Body of pancreas (tissue), 4 donors: Measurements from ENCODE around the gene CHAC1. TPM values are rescaled to one million over a fixed set of nuclear protein-coding genes. Genes with fewer than 3 reads are reported as not detected.

Source experiments
- ATAC-seq: fragments of 150-250 bp; one replicate; pipeline ENCODE4 v1.9.1; 2016
- DNase-seq, 4 donors: peaks; one replicate each; pipeline ENCODE4 v3.0.0-alpha.2; 2019
- H3K27ac ChIP-seq, 4 donors: fragments of 200-600 bp; sonication (generic); 1 replicate in 3 of 4; 2 replicates in 1 of 4; pipeline versions ENCODE4 v1.5.1 to v1.6.1; 2016 to 2019; ENCODE audit warnings: mild to moderate bottlenecking in 1 of 4, mixed read lengths in 1 of 4, moderate library complexity in 1 of 4
- H3K27me3 ChIP-seq, 2 donors: fragments of 200-600 bp; sonication (generic); one replicate each; pipeline ENCODE4 v1.6.0; 2016; ENCODE audit warnings: mild to moderate bottlenecking in 1 of 2
- H3K36me3 ChIP-seq, 2 donors: fragments of 200-600 bp; sonication (generic); replicated peaks in 1 of 2; 2 replicates each; pipeline ENCODE4 v1.5.1; 2016; ENCODE audit warnings: low read depth in 2 of 2; ENCODE audit not compliant: insufficient read depth in 1 of 2
- H3K4me1 ChIP-seq: fragments of 200-600 bp; sonication (generic); one replicate; pipeline ENCODE4 v1.6.0; 2016
- H3K4me3 ChIP-seq, 2 donors: fragments of 200-600 bp; sonication (generic); 1 replicate in 1 of 2; 2 replicates in 1 of 2; pipeline ENCODE4 v1.5.1; 2016 to 2019
- H3K9me3 ChIP-seq, 3 donors: fragments of 200-600 bp; sonication (generic); 1 replicate in 2 of 3; 2 replicates in 1 of 3; pipeline ENCODE4 v1.5.1; 2016
- POLR2A ChIP-seq, 3 donors: fragments of 450-650 bp; IDR thresholded peaks; one replicate each; pipeline ENCODE4 v1.6.1; 2016; ENCODE audit warnings: antibody characterized with exemption in 3 of 3, mild to moderate bottlenecking in 2 of 3
- WGBS, 2 donors: methylation state at CpG; one replicate each; pipeline ENCODE4 v1.1.5; 2017; 5-methylcytosine and 5-hydroxymethylcytosine counted together
- intact Hi-C: fragments of 100-400 bp; cut with DNase I; formaldehyde crosslinking; loops from one replicate; pipeline ENCODE4 v1.15.1; 2023
- total RNA-seq, 2 donors: library from RNA; depleted of rRNA; stranded (reverse); fragments of >200 nt; gene quantifications; one replicate each; pipeline ENCODE4 v1.1.0, GENCODE V29; 2016
- TF ChIP-seq, protein P1 (sequence below), 7 experiments: fragments of 450-650 bp in 4 of 7; fragments of 200-600 bp in 3 of 7; sonication (generic) in 3 of 7; IDR thresholded peaks; one replicate each; pipeline ENCODE4 v1.5.1; 2016 to 2019; ENCODE audit warnings: antibody characterized with exemption in 7 of 7

CHAC1 gene
- total RNA-seq, 2 donors from 2014 or later, result 4.0 to 4.7 TPM

DNA sequence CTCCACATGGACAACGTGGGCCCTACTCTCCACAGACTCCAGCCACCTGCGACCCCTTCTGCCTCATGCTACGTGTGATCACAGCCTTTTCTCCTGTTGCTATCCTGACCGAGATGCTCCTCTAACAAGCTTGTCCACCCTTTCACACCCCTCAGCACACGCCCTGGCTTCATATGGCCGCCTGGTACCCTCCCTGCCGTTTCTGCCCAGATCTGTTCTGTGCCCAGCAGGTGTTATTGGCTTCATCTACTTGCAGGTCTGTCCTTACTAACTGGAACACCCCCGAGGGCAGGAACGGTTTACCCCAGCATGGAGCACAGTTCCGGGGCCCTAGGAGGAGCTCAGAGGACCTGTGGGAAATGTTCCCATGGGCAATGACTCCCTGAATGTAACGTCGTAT is 9.9 kb downstream of the CHAC1 start:
- WGBS, 2 donors, result 92 to 93% methylated on average over 12 of the region's 12 CpGs

DNA sequence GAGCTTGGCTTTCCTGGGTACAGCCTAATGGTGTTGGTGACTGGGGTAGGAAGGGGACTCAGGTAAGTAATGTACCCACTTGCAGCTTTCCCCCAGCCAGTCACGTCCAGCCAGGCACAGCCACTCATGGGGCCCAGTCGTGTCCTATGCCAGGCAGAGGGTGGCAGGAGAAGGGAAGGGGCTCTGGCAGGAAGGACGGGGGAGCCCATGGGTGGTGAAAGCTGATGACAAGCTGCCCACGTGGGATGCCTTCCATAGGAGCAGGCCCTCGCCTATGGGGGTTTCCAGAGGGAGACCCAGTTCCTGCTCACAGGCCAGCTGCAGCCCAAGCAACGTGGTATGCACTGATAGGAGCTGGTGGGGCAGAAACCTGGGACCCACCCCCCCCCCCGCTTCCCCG is 10.7 kb downstream of the CHAC1 start:
- TF ChIP-seq, protein P1, sequence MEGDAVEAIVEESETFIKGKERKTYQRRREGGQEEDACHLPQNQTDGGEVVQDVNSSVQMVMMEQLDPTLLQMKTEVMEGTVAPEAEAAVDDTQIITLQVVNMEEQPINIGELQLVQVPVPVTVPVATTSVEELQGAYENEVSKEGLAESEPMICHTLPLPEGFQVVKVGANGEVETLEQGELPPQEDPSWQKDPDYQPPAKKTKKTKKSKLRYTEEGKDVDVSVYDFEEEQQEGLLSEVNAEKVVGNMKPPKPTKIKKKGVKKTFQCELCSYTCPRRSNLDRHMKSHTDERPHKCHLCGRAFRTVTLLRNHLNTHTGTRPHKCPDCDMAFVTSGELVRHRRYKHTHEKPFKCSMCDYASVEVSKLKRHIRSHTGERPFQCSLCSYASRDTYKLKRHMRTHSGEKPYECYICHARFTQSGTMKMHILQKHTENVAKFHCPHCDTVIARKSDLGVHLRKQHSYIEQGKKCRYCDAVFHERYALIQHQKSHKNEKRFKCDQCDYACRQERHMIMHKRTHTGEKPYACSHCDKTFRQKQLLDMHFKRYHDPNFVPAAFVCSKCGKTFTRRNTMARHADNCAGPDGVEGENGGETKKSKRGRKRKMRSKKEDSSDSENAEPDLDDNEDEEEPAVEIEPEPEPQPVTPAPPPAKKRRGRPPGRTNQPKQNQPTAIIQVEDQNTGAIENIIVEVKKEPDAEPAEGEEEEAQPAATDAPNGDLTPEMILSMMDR (IDR thresholded peaks at IDR 0.05), result no peak
- no peak for TF ChIP-seq POLR2A (IDR thresholded peaks at IDR 0.05)
- no peaks in the 10 kb centered on the region for H3K36me3 ChIP-seq
- no peak overlapping the region for H3K27ac ChIP-seq
- peaks cover 15% of the 10 kb centered on the region for H3K4me1 ChIP-seq
- 85 to 92% methylated on average over 5 to 8 of the region's 8 CpGs for WGBS, 2 donors
- intact Hi-C loops, result no loop called here
- H3K4me3 ChIP-seq, result no peak overlapping the region
- no peaks in the 10 kb centered on the region for H3K27me3 ChIP-seq
- no peak for ATAC-seq
- H3K9me3 ChIP-seq, result no peaks in the 10 kb centered on the region
- peak in 1 of 4 donors; percentile 3 for DNase-seq

More for the DNA sequence above, 9.9 kb downstream of the CHAC1 start:
- peaks cover 20% of the 10 kb centered on the region for H3K4me1 ChIP-seq
- no peaks in the 10 kb centered on the region for H3K36me3 ChIP-seq
- no peak for DNase-seq
- H3K9me3 ChIP-seq, result no peaks in the 10 kb centered on the region
- H3K4me3 ChIP-seq, result no peak overlapping the region
- no peak for ATAC-seq
- intact Hi-C loops, result no loop called here
- H3K27ac ChIP-seq, result no peak overlapping the region
- TF ChIP-seq POLR2A (IDR thresholded peaks at IDR 0.05), result no peak
- TF ChIP-seq, protein P1 (IDR thresholded peaks at IDR 0.05), result no peak
- no peaks in the 10 kb centered on the region for H3K27me3 ChIP-seq

DNA sequence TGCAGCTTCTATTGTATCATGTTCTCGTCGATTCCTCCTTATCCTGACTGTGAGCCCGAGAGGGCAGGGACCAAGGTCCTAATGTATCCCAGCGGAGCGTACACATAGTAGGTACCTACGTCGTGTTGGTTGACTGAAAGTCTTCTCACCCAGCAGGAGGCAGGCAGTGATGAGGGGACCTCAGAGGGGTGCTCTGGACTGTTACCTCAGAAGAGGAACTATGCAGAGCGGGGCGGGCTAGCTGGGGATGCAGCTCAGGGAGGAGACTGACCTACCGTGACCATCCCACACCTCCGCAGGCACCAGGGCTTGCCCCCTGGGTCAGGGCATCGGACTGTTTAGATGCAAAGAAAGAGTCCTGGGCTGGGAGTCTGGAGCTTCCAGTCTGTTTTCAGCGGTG is 11.4 kb downstream of the CHAC1 start:
- Histone ChIP-seq H3K4me1 (peaks cover 15% of the 10 kb centered on the region), H3K36me3 (no peaks in the 10 kb centered on the region), H3K9me3 (no peaks in the 10 kb centered on the region), H3K4me3 (no peak overlapping the region), H3K27me3 (no peaks in the 10 kb centered on the region), H3K27ac (no peak overlapping the region)
- WGBS, 2 donors, result 76 to 83% methylated on average over 8 to 13 of the region's 13 CpGs
- no peak for ATAC-seq
- TF ChIP-seq POLR2A (IDR thresholded peaks at IDR 0.05), result no peak
- TF ChIP-seq, protein P1 (IDR thresholded peaks at IDR 0.05), result no peak
- no peak for DNase-seq
- intact Hi-C loops, result no loop called here

DNA sequence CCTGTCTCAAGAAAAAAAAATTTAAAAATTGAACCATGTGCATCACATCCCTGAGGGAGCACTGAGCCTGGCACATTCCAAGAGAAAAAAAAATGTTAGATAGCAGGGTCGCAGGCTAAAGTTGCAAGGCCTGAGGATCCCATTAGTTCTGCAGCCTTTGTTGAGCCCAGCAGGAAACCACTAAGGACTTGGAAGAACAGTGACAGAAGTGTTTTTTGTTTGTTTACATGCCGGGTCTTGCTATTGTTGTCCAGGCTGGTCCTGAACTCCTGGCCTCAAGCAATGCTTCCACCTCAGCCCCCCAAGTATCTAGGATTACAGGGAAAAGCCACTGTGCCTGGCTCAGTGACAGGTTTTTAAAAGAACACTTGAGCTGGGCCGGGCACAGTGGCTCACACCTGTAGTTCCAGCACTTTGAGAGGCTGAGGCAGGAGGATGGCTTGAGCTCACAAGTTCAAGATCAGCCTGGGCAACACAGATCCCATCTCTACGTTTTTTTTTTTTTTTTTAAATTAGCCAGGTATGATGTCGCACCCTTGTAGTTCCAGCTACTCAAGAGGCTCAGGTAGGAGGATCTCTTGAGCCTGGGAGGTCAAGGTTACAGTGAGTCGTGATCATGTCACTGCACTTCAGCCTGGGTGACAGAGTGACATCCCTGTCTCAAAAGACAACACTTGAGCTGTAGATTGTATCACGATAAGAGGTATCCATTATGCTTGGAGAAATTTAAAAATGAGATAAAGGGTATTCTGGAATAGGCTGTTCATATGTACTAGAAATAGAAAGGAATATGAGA is 15.2 kb downstream of the CHAC1 start:
- intact Hi-C loops, result no loop called here
- 73 to 78% methylated on average over 7 of the region's 7 CpGs for WGBS, 2 donors
- ATAC-seq (no peak), DNase-seq (no peak)
- no peak overlapping the region for H3K27ac ChIP-seq
- no peaks in the 10 kb centered on the region for H3K36me3 ChIP-seq
- H3K4me1 ChIP-seq, result peaks cover 15% of the 10 kb centered on the region
- TF ChIP-seq, protein P1 (IDR thresholded peaks at IDR 0.05), result no peak
- TF ChIP-seq POLR2A (IDR thresholded peaks at IDR 0.05), result no peak
- no peaks in the 10 kb centered on the region for H3K27me3 ChIP-seq
- no peak overlapping the region for H3K4me3 ChIP-seq
- H3K9me3 ChIP-seq, result no peaks in the 10 kb centered on the region

DNA sequence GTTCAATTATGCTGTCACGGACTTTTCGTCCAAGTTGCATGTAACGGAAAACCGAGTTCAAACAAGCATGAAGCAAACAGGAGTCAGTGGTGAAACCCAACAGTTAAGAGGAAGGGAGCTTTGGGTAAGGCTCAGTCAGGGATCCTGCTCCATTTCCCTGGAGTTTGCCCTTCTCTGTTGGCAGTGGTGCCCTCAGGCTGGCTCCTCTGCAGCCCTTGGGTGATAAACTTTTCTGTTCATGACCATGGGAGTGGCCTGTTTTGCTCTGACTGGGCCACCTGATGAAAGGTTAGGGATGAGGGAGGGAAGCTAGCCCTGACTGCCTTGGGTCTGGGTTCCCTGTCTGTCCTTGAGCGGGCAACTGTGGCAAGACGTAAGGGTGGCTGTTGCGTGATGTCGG is 16.1 kb downstream of the CHAC1 start:
- Histone ChIP-seq H3K27me3 (no peaks in the 10 kb centered on the region), H3K27ac (no peak overlapping the region), H3K4me3 (no peak overlapping the region), H3K4me1 (peaks cover 15% of the 10 kb centered on the region), H3K36me3 (no peaks in the 10 kb centered on the region), H3K9me3 (no peaks in the 10 kb centered on the region)
- ATAC-seq, result no peak
- DNase-seq, result no peak
- TF ChIP-seq POLR2A (IDR thresholded peaks at IDR 0.05), result no peak
- TF ChIP-seq, protein P1 (IDR thresholded peaks at IDR 0.05), result no peak
- intact Hi-C loops, result no loop called here
- 87 to 91% methylated on average over 8 of the region's 8 CpGs for WGBS, 2 donors
